GM21529 (cell line): ENCODE measurements around the gene RBM12.
"Not testable (repeated sequence)": the region's sequence is repeated elsewhere in the genome, so short reads cannot be mapped to it uniquely, and the experiment has no call there.

Experiments used
- ATAC-seq: cut with Tn5 transposase; IDR thresholded peaks from one replicate; pipeline ENCODE4 v1.9.1; 2021; ENCODE audit not compliant: unreplicated experiment

Gene RBM12, protein sequence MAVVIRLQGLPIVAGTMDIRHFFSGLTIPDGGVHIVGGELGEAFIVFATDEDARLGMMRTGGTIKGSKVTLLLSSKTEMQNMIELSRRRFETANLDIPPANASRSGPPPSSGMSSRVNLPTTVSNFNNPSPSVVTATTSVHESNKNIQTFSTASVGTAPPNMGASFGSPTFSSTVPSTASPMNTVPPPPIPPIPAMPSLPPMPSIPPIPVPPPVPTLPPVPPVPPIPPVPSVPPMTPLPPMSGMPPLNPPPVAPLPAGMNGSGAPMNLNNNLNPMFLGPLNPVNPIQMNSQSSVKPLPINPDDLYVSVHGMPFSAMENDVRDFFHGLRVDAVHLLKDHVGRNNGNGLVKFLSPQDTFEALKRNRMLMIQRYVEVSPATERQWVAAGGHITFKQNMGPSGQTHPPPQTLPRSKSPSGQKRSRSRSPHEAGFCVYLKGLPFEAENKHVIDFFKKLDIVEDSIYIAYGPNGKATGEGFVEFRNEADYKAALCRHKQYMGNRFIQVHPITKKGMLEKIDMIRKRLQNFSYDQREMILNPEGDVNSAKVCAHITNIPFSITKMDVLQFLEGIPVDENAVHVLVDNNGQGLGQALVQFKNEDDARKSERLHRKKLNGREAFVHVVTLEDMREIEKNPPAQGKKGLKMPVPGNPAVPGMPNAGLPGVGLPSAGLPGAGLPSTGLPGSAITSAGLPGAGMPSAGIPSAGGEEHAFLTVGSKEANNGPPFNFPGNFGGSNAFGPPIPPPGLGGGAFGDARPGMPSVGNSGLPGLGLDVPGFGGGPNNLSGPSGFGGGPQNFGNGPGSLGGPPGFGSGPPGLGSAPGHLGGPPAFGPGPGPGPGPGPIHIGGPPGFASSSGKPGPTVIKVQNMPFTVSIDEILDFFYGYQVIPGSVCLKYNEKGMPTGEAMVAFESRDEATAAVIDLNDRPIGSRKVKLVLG

DNA sequence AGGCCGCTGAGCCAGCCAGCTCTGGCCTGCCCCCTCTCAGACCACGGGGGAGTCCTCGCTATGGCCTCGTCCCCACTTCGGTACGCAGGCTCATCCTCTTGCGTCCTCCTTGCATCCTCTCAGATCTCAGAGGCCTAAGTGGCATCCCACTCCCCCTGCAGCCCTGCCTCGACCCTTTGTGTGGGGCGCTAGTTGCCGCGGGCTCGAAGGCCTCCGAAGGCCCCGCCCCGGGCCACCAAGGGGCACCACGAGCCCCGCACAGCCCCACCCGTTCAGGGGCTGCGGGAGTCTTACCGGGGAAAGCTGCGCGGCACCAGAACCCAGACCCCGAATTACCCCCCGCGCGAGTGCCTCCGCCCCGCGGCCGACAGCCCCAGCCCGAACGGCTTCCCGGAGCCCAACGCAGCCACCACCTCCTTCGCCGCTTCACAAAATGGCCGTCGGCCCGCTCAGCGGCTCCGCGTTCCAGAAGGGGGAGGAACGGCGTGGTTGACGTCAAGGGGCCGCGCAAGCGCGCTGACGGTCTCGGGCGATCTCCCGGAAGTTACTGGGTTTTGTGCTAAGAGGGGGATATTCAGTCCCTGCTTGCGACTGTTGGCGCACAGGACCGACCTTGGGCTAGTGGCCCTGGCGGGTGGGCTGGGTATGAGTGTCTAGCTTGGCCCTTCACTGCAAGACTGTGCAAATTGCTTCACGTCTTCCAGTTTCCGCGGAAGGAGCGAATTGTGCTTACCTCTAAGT, at the start of gene RBM12, which contains the start of gene CPNE1:
Gene RBM12 (minus strand): TSS at position 435 of the 741 bp plus-strand sequence. CDS start 9,578 bp downstream, outside the sequence.
Gene CPNE1 (minus strand): TSS at position 435 of the 741 bp plus-strand sequence. CDS start 31,977 bp downstream, outside the sequence.
- peak; percentile 69 for ATAC-seq

DNA sequence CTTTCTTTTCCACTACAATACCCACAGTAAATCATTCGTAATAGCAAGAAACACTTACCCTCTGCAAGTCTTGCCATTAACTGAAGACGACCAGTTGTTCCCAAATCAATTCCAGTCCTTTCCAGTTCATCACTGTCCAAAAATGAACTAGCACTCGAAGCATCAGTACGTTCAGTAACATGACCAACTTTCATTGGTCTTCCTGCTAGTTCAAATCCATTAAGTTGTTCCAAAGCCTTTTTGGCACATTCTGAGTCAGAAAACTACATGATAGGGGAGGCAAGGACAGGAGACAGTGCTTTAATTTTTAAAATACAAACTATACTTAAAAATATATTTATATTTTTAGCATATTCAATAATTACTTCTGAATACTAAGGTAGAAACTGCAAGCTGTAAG, 49.4 kb upstream of the RBM12 start:
- ATAC-seq = no peak

DNA sequence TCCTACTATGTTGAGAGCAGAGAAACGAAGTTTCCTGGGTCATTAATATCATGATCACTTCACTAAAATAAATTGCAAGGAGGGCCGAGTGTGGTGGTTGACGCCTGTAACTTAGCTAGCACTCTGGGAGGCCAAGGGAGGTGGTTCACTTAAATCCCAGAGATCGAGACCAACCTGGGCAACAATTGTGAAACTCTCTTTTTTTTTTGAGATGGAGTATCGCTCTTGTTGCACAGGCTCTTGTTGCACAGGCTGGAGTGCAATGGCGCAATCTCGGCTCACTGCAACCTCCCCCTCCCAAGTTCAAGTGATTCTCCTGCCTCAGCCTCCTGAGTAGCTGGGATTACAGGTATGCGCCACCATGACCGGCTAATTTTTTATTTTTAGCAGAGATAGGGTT, 48.4 kb upstream of the RBM12 start:
- not testable (repeated sequence) for ATAC-seq

DNA sequence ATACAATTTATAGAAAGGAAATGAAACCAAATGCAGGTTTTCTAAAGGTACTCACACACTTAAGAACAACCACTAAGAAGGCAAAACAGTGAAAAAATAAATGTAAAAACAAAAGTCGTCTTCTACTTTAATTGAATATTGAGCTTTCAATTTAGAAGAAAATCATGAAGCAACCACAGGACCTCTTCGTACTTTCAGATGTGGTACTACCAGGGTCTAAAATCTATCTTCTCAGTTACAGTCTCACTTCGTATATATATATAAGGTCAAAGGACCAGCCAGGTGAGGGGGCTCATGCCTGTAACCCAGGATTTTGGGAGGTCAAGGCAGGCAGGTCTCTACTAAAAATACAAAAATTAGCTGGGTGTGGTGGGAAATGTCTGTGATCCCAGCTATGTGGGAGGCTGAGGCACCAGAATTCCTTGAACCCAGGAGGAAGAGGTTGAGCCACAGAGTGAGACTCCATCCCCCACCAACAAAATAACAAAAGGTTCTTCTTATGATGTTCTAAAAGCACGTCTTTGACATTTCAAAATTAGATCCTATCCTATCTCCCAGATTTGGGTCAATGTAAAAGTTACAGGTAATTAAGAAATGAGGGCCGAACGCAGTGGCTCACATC, 47.0 kb upstream of the RBM12 start:
- no peak for ATAC-seq

DNA sequence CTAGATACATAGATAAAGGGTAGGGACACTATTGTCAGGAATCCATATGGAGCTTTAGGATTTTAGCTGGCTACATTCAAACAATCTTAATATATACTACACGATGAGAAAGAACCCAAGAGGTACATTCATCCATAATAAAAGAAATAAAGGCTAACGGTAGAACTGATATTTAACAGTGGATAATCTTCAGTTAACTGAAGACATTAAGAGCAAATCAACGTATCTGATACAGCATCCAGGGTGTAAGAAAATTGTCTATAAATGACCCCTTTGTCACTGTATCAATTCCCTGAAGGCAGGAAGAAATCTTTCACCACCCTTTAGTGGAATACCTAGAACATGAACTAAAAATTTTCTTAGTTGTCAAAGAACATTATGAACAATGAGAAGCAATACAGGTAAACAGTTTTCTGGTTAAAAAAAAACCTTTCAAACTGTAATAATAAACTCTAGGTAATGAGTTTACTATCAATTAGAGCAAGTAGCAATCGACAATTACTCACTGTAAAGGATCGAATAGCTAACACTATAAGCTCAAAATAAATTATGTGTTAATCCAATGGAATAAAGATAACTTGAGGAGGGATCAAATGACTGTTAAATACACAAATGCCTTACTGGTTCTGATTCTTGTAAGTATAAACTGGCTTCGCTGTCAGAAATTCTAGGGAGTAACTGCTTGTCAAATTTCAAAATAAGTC, 46.3 kb upstream of the RBM12 start:
- no peak for ATAC-seq

DNA sequence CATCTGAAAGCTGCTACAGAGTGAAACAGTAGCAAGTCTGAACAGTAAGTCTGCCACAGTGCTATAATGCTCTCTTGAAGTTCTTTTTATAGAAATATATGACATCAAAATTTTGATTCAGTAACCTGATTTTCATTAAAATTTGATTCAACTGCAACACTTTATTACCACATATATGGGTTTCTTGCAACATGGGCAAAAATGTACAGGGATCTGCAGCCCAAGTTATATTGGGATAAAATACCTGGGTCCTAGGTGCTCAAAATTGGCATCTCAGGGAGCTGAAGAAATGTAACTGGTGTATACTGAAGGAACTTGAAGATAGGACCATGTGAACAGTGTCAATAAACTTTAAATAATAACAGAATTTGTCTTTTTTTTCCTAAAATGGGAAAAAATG, 45.3 kb upstream of the RBM12 start:
- ATAC-seq = no peak

DNA sequence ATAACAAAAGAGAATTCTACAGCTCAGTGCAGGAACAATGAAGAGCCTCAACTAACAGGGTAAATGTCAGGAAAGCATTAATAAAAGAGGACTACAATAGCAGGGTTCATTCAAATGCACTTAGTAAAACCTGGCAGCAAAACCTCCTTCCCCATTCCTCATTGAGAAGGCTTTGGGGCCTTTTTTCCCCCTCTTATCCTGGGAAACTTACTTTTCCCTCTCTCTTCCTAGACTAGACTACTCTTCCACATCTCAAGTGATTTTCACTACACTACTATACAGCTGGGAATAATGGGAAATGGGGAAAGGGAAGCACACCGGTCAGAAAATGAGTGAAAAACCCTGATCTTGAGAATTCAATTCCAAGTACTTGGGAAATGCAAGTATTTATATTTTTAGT, 44.6 kb upstream of the RBM12 start:
- no peak for ATAC-seq

DNA sequence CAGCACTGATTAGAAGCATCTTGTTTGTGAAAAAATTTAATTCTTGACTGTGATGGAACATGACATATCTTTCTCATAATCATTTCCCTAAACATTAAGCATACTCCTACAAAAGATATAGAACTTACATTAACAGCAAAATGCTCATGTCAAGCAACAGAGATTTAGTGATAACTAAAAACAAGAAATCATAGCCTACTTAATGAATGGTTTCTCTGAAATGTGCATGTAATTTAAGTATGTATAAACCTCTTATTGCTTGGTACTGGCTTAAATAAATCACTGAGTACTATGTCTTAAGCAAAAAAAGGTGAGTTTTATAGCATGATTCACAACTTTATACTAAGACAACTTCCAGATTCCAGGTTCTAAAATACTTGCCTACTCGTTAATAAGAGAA, 43.8 kb upstream of the RBM12 start:
- ATAC-seq = no peak

DNA sequence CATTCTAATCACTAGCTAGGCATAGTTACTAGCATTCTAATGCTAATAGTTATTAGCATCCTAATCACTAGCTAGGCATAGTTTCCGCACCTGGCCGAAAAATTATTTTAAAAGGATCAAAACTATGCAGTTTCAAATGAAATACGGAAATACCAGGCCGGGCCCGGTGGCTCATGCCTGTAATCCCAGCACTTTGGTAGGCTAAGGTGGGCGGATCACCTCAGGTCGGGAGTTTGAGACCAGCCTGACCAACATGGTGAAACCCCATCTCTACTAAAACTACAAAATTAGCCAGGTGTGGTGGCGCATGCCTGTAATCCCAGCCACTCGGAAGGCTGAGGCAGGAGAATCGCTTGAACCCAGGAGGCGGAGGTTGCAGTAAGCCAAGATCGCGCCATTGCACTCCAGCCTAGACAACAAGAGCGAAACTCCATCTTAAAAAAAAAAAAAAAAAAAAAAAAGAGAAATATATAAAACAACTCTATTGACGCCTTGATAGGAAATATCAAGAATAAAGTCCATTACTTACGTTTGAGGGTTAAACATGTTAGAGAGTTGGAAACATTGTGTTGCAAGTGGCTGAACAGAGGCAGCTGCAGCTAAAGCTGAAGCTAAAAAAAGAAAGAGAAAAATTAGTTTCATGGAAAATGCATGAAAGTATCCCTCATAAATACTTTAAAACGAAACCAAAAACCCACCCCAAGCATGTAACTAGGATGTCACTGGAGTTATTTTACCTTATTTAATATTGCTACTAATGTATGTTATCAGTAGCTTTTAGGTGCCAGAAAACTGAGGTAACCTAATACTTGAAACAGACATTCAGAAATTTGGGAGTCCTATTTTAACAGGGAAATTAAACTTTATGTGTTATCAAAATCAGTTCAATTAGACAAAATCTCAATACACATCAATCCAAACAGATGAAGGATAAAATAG, 42.2 kb upstream of the RBM12 start:
- not testable (repeated sequence) for ATAC-seq

DNA sequence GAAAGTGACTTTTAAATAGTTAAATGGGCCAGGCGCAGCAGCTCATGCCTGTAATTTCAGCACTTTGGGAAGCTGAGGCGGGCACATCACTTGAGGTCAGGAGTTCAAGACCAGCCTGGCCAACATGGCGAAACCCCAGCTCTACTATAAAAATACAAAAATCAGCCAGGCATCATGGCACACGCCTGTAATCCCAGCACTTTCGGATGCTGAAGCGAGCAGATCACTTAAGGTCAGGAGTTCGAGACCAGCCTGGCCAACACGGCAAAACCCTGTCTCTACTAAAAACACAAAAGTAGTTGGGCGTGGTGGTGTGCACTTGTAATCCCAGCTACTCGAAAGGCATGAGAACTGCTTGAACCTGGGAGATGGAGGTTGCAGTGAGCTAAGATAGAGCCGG, 41.2 kb upstream of the RBM12 start:
- ATAC-seq = not testable (repeated sequence)

DNA sequence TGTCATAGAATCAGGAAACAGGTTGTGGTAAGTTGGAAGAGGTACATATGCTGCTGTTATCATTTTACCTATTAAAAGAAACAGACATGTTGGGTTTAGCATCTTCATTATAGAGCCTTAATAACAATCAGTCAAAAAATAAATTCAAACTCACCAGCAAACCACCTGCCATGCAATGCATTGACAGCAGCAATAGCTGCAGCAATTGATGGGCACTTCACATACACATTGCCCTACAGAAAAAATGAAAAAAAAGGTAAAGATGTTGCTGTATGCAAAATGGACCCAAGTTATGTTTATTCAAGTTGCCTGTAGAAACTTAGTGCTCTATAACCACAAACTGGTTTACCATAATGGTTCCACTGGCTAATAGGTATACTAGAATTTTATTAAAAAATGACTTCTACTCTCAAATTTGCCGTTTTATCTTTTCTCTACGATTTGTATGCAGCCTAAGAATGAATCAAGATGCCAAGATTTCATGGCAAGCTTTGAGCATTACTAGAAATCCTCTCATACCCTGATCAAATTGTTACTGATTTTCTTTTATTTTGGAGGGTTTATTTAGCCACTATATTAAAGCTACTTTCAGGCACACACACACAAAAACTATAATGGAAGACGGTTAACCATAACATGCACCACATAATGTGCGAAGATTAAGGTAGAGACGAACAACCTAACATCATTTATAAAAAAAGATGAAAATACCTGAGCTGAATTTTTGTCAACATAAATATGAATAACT, 40.0 kb upstream of the RBM12 start:
- ATAC-seq = no peak

DNA sequence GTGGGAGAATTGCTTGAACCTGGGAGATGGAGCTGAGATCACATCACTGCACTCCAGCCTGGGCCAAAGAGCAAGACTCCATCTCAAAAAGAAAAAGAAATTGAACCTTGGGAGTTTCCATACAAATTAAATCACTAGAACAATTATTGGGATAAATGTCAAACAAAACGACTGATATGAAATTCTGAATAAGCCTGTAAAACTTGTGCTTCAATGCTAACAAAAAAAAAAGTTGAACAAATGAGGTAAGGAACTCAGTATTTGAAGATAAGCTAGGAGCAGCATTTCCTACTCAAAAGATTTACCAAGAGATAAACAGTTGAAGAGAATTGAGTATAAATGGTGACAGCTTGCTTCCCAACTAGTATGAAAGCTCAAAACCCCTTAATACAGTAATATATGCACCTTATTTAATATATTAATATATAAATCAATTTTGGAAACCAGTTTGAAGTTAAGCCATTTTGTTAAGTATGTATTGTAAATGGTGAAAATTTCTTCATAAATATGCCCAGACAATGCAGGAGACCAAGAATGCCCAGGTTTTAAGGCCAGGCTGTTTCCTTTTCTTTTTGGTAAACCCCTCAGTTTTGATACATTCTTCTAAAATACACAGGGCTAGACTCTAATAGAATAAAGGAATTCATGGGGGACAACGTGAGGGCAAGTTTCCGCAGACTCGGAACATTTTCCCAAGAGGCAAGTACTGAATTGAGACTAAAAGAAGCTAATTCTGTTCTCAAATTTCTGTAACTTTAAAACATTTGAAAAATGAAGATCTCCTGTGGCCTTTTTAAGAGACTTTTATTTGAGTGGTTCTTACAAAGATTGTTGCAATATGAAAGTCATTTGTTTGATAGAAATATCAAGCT, 38.4 kb upstream of the RBM12 start:
- no peak for ATAC-seq

DNA sequence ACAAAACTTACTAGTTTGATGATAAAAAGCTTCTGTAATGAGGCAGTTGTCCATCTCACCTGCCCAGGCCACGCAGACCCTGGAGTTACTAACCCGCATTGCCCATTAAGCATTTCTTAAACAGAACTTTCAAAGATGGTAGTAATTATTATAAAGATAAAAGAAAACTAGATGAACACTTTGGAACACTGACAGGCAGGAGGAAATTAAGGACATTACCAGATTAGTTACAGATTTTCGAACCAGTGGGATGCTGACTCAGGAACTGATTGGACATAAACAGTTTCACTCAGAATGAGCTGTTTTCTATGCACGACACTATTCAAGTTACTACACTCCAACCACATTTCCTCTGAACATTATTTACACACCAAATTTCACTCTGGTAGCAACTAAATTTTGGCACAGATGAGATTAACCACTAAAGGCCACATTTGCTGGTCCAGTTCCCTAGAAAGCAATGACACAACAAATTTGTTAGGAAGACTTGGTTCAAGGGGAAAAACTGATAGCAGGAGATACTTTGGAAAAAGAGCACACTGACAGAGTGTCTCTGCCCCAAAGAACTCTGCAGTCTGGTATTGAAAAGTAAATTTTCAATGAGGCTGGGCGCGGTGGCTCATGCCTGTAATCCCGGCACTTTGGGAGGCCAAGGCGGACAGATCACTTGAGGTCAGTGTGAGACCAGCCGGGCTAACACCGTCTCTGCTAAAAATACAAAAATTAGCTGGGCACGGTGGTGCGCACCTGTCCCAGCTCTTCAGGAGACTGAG, 37.5 kb upstream of the RBM12 start:
- no peak for ATAC-seq

DNA sequence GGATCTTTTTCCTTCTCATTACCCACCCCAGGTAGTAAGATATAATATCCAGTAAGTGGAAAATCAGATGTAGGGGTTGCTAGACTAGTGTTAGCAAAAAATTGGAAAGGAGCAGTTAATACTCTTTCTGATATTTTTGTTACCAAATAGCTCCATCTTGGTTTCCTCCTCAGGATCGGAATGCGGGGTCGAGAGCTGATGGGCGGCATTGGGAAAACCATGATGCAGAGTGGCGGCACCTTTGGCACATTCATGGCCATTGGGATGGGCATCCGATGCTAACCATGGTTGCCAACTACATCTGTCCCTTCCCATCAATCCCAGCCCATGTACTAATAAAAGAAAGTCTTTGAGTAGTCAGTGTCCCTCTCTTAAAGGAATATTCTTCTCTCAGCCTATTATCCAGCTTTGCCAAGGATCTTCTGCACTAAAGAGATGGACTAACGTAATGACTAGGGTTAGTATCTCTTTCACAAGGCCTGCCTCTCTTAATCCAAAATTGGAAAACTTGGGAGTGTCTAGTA, 36.0 kb upstream of the RBM12 start:
- ATAC-seq = no peak

DNA sequence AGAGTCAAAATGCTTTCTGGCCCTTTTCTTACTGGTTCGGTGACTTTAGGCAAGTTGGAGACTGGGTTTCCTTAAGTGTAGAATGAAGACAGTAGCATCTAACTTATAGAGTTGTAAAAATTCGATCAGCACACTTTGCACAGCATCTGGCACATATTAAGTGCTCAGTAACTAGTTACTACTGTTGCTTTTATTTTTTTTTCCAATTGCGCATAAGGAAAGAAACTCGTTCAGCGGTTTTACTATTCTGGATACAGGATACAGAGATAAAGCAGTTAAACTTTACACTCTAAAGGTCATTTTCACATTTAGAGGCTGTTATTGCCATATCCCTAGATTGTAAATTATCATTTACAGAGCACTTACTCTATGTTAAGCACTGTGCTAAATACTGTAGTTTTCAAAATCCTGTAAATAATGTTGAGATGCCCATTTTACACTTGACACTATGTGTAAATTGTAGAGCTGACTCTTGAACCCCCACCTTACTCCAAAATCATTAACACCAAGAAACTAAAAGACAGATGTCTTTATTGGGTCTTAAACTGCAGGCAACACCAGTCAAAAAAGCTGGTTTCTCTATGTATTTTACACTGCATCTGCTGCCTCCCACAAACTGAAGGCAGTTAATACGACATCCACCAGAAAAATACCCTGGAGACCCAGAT, 35.4 kb upstream of the RBM12 start:
- no peak for ATAC-seq
